GM18861 (cell line): ENCODE measurements around the gene HNRNPLL.
A peak's percentile ranks its signal among the peaks of the same experiment; 100 is the strongest.

ENCODE experiments used
- ATAC-seq: cut with Tn5 transposase; IDR thresholded peaks from one replicate; pipeline ENCODE4 v1.9.1; 2021; ENCODE audit not compliant: unreplicated experiment

HNRNPLL gene

GRCh38 chr2:38598200-38598990, 4.3 kb downstream of the HNRNPLL start:
- ATAC-seq = no peak

GRCh38 chr2:38597115-38597514, 5.6 kb downstream of the HNRNPLL start:
- ATAC-seq = no peak

GRCh38 chr2:38596229-38596628, 6.5 kb downstream of the HNRNPLL start:
- ATAC-seq = no peak

GRCh38 chr2:38592951-38593350, 9.8 kb downstream of the HNRNPLL start:
- ATAC-seq = no peak

GRCh38 chr2:38591152-38591551, 11.6 kb downstream of the HNRNPLL start:
- no peak for ATAC-seq

GRCh38 chr2:38590053-38590452, 12.7 kb downstream of the HNRNPLL start:
- ATAC-seq = no peak

GRCh38 chr2:38586931-38587330, 15.8 kb downstream of the HNRNPLL start:
- ATAC-seq = no peak

GRCh38 chr2:38584881-38585280, 17.8 kb downstream of the HNRNPLL start:
- no peak for ATAC-seq

GRCh38 chr2:38583994-38584393, 18.7 kb downstream of the HNRNPLL start:
- ATAC-seq = no peak

- ATAC-seq = no peak
These were observed 19.2 kb downstream of the HNRNPLL start for GRCh38 chr2:38583524-38583923.

GRCh38 chr2:38581193-38582147, 21.3 kb downstream of the HNRNPLL start:
- peak; percentile 57 for ATAC-seq

GRCh38 chr2:38580115-38580636, 22.6 kb downstream of the HNRNPLL start:
- no peak for ATAC-seq

- ATAC-seq = no peak
These were observed 23.9 kb downstream of the HNRNPLL start for GRCh38 chr2:38578832-38579231.

- no peak for ATAC-seq
These were observed 28.4 kb downstream of the HNRNPLL start for GRCh38 chr2:38574278-38574677.

- no peak for ATAC-seq
These were observed 30.6 kb downstream of the HNRNPLL start for GRCh38 chr2:38572167-38572566.

- no peak for ATAC-seq
These were observed 31.5 kb downstream of the HNRNPLL start for GRCh38 chr2:38571193-38571592.

GRCh38 chr2:38568724-38569436, 33.8 kb downstream of the HNRNPLL start:
- no peak for ATAC-seq

GRCh38 chr2:38565333-38565732, 37.4 kb downstream of the HNRNPLL start:
- ATAC-seq = no peak

- no peak for ATAC-seq
These were observed 41.0 kb downstream of the HNRNPLL start for GRCh38 chr2:38561691-38562090.

GRCh38 chr2:38560092-38560491, 42.6 kb downstream of the HNRNPLL start:
- no peak for ATAC-seq

- no peak for ATAC-seq
These were observed 44.7 kb downstream of the HNRNPLL start for GRCh38 chr2:38557981-38558380.
